DND-41 (cell line): ENCODE measurements around the gene PPFIA1.

Experiments used
- ATAC-seq: fragments of 200-7000 bp; cut with Tn5 transposase; 3 replicates; pipeline ENCODE4 v1.9.1; 2021; ENCODE audit warnings: low read depth; ENCODE audit not compliant: insufficient read depth
- DNase-seq: peaks from one replicate; pipeline ENCODE4 v3.0.0-alpha.2; 2020
- H2AFZ ChIP-seq: 2 replicates; pipeline ENCODE4 v1.6.0; 2012; ENCODE audit warnings: low read depth, low read length
- H3K27ac ChIP-seq: 2 replicates; pipeline ENCODE4 v1.5.1; 2012; ENCODE audit warnings: low read length, inconsistent platforms
- H3K27me3 ChIP-seq: fragments of 200-600 bp; sonication (generic); 2 replicates; pipeline ENCODE4 v1.6.0; 2012; ENCODE audit warnings: low read length, mild to moderate bottlenecking, inconsistent platforms; ENCODE audit not compliant: insufficient read depth, poor library complexity
- H3K36me3 ChIP-seq: 2 replicates; pipeline ENCODE4 v1.5.1; 2012; ENCODE audit warnings: low read length, inconsistent platforms; ENCODE audit not compliant: insufficient read depth
- H3K4me1 ChIP-seq: 2 replicates; pipeline ENCODE4 v1.5.1; 2012; ENCODE audit warnings: mild to moderate bottlenecking, low read length; ENCODE audit not compliant: insufficient read depth
- H3K4me2 ChIP-seq: 2 replicates; pipeline ENCODE4 v1.6.0; 2012; ENCODE audit warnings: mild to moderate bottlenecking, moderate library complexity, low read length, inconsistent platforms; ENCODE audit not compliant: insufficient read depth
- H3K4me3 ChIP-seq, 2 experiments: fragments of 200-600 bp in 1 of 2; shearing (Covaris generic) in 1 of 2; 2 replicates each; pipeline ENCODE4 v1.5.1; 2012 to 2016; ENCODE audit warnings: inconsistent platforms in 2 of 2, low read length in 2 of 2, mild to moderate bottlenecking in 2 of 2, low read depth in 1 of 2, moderate library complexity in 1 of 2
- H3K79me2 ChIP-seq: 2 replicates; pipeline ENCODE4 v1.6.0; 2012; ENCODE audit warnings: low read length, inconsistent platforms; ENCODE audit not compliant: insufficient read depth
- H3K9ac ChIP-seq: 2 replicates; pipeline ENCODE4 v1.6.0; 2012; ENCODE audit warnings: low read depth, mild to moderate bottlenecking, inconsistent platforms, low read length, moderate library complexity
- H3K9me3 ChIP-seq: 2 replicates; pipeline ENCODE4 v1.5.1; 2012; ENCODE audit warnings: low read length, moderate library complexity, mild to moderate bottlenecking, inconsistent platforms; ENCODE audit not compliant: insufficient read depth, severe bottlenecking
- H4K20me1 ChIP-seq: 2 replicates; pipeline ENCODE4 v1.6.0; 2012; ENCODE audit warnings: low read length; ENCODE audit not compliant: insufficient read depth
- CTCF ChIP-seq: IDR thresholded peaks from 2 replicates; pipeline ENCODE4 v1.5.1; 2012; ENCODE audit warnings: borderline replicate concordance, low read length, moderate library complexity, mild to moderate bottlenecking; ENCODE audit not compliant: poor library complexity, severe bottlenecking; ENCODE audit errors: extremely low read depth
- EZH2 ChIP-seq: IDR thresholded peaks from 3 replicates; pipeline ENCODE4 v1.6.1; 2012; ENCODE audit warnings: borderline replicate concordance, low read depth, mild to moderate bottlenecking, moderate library complexity, low read length, inconsistent platforms; ENCODE audit not compliant: severe bottlenecking

PPFIA1 gene

DNA sequence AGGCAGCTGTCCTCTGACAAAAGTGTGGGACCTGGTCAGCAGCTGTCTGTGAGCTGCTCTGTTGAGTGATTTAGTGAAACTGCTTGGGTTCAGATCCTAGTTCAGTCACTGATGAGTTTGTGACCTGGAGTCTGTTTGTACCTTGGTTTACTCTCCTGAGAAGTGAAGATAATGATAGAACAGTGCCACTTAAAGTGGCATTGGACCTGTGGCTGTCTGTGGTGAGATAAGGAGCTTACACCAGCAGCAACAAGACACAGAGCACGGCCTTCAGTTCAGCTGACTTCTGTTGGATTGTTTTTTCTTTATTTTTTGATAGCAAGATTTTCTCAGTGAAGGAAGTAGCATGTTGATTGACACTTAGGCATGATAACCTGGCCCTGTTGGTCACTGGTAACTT, 81.6 kb downstream of the PPFIA1 start:
- H3K79me2 ChIP-seq: no peaks in the 10 kb centered on the region

GRCh38 chr11:70352601-70353000, 82.1 kb downstream of the PPFIA1 start:
- no peak overlapping the region for H3K27ac ChIP-seq
- ATAC-seq: no peak
- no peaks in the 10 kb centered on the region for H4K20me1 ChIP-seq
- H3K4me2 ChIP-seq: no peak overlapping the region
- peaks cover 75% of the 10 kb centered on the region for H3K36me3 ChIP-seq
- H3K79me2 ChIP-seq: no peaks in the 10 kb centered on the region
- no peaks in the 10 kb centered on the region for H3K4me1 ChIP-seq
- DNase-seq: no peak
- H3K9ac ChIP-seq: no peak overlapping the region
- no peaks in the 10 kb centered on the region for H3K27me3 ChIP-seq
- no peak overlapping the region for H3K4me3 ChIP-seq
- H2AFZ ChIP-seq: no peak overlapping the region
- TF ChIP-seq EZH2 (no peak), CTCF (no peak)
- H3K9me3 ChIP-seq: no peaks in the 10 kb centered on the region

More for the DNA sequence above, 81.6 kb downstream of the PPFIA1 start:
- Histone ChIP-seq H4K20me1 (no peaks in the 10 kb centered on the region), H3K4me2 (no peak overlapping the region), H3K9ac (no peak overlapping the region), H3K9me3 (no peaks in the 10 kb centered on the region), H3K4me1 (no peaks in the 10 kb centered on the region), H3K27ac (no peak overlapping the region), H2AFZ (no peak overlapping the region), H3K36me3 (peaks cover 76% of the 10 kb centered on the region), H3K27me3 (no peaks in the 10 kb centered on the region), H3K4me3 (no peak overlapping the region)
- TF ChIP-seq CTCF: no peak
- no peak for TF ChIP-seq EZH2
- ATAC-seq: no peak
- DNase-seq: no peak

GRCh38 chr11:70353329-70353728, 82.8 kb downstream of the PPFIA1 start:
- no peak overlapping the region for H3K4me3 ChIP-seq
- no peak overlapping the region for H3K9ac ChIP-seq
- no peaks in the 10 kb centered on the region for H3K79me2 ChIP-seq
- peaks cover 71% of the 10 kb centered on the region for H3K36me3 ChIP-seq
- H3K4me2 ChIP-seq: no peak overlapping the region
- no peak overlapping the region for H2AFZ ChIP-seq
- H3K9me3 ChIP-seq: no peaks in the 10 kb centered on the region
- no peak overlapping the region for H3K27ac ChIP-seq
- H4K20me1 ChIP-seq: no peaks in the 10 kb centered on the region
- DNase-seq (no peak), ATAC-seq (no peak)
- H3K27me3 ChIP-seq: no peaks in the 10 kb centered on the region
- no peaks in the 10 kb centered on the region for H3K4me1 ChIP-seq
- TF ChIP-seq CTCF: no peak
- TF ChIP-seq EZH2: no peak

DNA sequence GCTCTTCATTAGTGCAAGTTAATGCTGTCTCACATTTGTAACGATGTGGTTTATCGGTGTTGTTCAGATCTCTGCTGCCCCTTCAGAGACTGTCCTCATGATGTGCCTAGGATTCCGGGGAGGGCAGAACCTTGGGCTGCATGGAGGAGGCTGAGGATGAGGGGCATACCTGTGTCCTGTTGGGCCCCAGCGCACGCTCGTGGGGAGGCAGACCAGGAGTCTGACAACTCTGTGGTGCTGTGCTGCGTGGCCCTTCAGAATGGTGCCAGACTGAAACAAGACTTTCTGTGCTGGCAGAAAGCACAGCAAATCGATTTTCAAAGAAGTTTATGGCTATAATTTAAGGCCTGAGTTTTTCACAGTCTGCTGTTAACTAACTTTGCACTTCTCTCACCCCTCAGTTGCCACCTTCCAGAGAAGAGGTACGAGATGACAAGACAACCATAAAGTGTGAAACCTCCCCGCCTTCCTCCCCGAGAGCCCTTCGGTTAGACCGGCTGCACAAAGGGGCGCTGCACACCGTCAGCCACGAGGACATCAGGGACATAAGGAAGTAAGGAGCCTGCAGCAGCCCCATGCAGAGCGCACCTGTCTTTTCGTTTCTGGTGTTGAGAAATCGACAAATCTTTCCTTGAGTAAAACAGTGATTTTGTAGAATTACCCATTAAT, 83.5 kb downstream of the PPFIA1 start:
- DNase-seq: no peak

More for the DNA sequence above, 83.5 kb downstream of the PPFIA1 start:
- no peak overlapping the region for H3K4me2 ChIP-seq
- no peak overlapping the region for H3K27ac ChIP-seq
- H3K4me3 ChIP-seq: no peak overlapping the region
- no peaks in the 10 kb centered on the region for H3K27me3 ChIP-seq
- TF ChIP-seq EZH2 (no peak), CTCF (no peak)
- no peaks in the 10 kb centered on the region for H3K79me2 ChIP-seq
- peaks cover 71% of the 10 kb centered on the region for H3K36me3 ChIP-seq
- H3K4me1 ChIP-seq: no peaks in the 10 kb centered on the region
- ATAC-seq: no peak
- H3K9ac ChIP-seq: no peak overlapping the region
- no peaks in the 10 kb centered on the region for H4K20me1 ChIP-seq
- H3K9me3 ChIP-seq: no peaks in the 10 kb centered on the region
- no peak overlapping the region for H2AFZ ChIP-seq
